ENCODE measurements around the gene FOLR3. TPM values are rescaled to one million over a fixed set of nuclear protein-coding genes. Genes with fewer than 3 reads are reported as not detected.

Gene FOLR3
- total RNA-seq, 1 experiment from 2014 or later = not detected

DNA sequence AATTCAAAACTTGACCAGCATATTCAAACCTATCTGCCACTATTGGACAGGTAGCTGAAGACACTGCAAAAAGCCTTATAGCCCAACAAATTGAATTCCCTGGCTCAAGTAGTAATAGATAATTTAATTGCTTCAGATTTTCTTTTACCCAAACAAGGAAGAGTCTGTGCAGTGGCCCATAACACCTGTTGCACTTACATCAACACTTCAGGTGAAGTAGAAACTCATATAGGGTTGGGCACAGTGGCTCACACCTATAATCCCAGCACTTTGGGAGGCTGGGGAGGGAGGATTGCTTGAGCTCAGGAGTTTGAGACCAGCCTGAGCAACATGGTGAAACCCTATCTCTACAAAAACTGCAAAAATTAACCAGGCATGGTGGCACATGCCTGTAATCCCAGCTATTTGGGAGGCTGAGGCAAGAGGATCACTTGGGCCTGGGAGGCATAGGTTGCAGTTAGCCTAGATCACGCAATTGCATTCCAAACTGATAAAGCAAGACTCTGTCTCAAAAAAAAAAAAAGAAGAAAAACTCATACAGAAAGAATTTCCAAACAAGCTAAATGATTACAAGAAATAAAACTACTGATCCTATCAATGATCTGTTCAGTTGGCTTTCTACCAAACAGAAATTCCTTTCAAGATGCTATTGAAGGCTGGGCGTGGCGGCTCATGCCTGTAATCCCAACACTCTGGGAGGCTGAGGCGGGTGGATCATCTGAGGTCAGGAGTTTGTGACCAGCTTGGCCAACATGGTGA, 9.5 kb downstream of the FOLR3 start:
- Mint-ChIP-seq H3K9me3 (no peaks in the 10 kb centered on the region), H3K4me1 (no peaks in the 10 kb centered on the region), H3K36me3 (no peaks in the 10 kb centered on the region), H3K27ac (no peak overlapping the region), H3K27me3 (ENCODE audit: low read depth) (peaks cover 15% of the 10 kb centered on the region), H3K4me3 (no peak overlapping the region)
- ChIA-PET POLR2A (interaction anchor here (0.6 kb wide), 1 partner anchor 34 kb away, joined by 3 read pairs; no protein-coding TSS in a partner anchor), CTCF (interaction anchor here (0.6 to 1.9 kb wide), 7 partner anchors 9 to 313 kb away, joined by 3 to 13 read pairs (median 4); no protein-coding TSS in a partner anchor)
- DNase-seq (ENCODE audit: low spot score) (no peak), ATAC-seq (no peak)
- TF ChIP-seq SP1 (CRISPR knock-in tag; conservative IDR thresholded peaks at IDR 0.05) = no peak
- no peak for TF ChIP-seq ZNF263 (CRISPR knock-in tag; IDR thresholded peaks at IDR 0.05; ENCODE audit: low read depth)
- no peak for TF ChIP-seq FOXP1 (CRISPR knock-in tag; IDR thresholded peaks at IDR 0.05; ENCODE audit: borderline replicate concordance)
- TF ChIP-seq ZNF232 (CRISPR knock-in tag; IDR thresholded peaks at IDR 0.05) = no peak
- TF ChIP-seq FOXJ3 (CRISPR knock-in tag; IDR thresholded peaks at IDR 0.05; ENCODE audit: borderline replicate concordance) = no peak
- TF ChIP-seq ETV6 (CRISPR knock-in tag; IDR thresholded peaks at IDR 0.05) = no peak
- TF ChIP-seq MXD4 (CRISPR knock-in tag; IDR thresholded peaks at IDR 0.05; ENCODE audit: borderline replicate concordance) = no peak
- TF ChIP-seq GABPB1 (CRISPR knock-in tag; IDR thresholded peaks at IDR 0.05) = no peak
- TF ChIP-seq, protein P1, sequence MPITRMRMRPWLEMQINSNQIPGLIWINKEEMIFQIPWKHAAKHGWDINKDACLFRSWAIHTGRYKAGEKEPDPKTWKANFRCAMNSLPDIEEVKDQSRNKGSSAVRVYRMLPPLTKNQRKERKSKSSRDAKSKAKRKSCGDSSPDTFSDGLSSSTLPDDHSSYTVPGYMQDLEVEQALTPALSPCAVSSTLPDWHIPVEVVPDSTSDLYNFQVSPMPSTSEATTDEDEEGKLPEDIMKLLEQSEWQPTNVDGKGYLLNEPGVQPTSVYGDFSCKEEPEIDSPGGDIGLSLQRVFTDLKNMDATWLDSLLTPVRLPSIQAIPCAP (CRISPR knock-in tag; IDR thresholded peaks at IDR 0.05) = no peak

DNA sequence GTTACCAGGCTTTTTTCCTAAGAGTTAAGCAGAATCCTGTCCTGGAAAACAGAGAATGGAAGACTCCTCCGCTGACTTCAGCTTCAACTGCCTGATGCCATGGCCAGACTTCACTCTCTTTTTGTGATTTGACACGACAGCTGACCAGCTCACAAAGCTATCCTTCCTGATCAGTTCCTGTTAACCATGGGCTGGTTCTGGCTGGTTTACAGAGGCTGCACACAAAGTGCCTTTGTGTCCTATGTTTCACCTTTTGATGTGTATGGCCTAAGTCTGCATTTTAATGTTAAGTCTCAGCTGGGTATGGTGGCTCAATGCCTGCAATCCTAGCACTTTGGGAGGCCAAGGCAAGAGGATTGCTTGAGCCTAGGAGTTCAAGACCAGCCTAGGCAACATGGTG, 11.1 kb downstream of the FOLR3 start:
- H3K36me3 Mint-ChIP-seq = 0 out of 2 replicates have a peak, but pooled peaks cover 3% of the 10 kb centered on the region
- no peak overlapping the region for H3K27ac Mint-ChIP-seq
- no peak for TF ChIP-seq NFE2L1 (CRISPR knock-in tag; IDR thresholded peaks at IDR 0.05)
- TF ChIP-seq, protein P1 (CRISPR knock-in tag; IDR thresholded peaks at IDR 0.05) = no peak
- TF ChIP-seq ETV6 (CRISPR knock-in tag; IDR thresholded peaks at IDR 0.05) = no peak
- no peak for TF ChIP-seq ZNF416 (CRISPR knock-in tag; IDR thresholded peaks at IDR 0.05)
- no peak for TF ChIP-seq ZNF423 (CRISPR knock-in tag; IDR thresholded peaks at IDR 0.05)
- TF ChIP-seq, protein P2, sequence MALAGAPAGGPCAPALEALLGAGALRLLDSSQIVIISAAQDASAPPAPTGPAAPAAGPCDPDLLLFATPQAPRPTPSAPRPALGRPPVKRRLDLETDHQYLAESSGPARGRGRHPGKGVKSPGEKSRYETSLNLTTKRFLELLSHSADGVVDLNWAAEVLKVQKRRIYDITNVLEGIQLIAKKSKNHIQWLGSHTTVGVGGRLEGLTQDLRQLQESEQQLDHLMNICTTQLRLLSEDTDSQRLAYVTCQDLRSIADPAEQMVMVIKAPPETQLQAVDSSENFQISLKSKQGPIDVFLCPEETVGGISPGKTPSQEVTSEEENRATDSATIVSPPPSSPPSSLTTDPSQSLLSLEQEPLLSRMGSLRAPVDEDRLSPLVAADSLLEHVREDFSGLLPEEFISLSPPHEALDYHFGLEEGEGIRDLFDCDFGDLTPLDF (CRISPR knock-in tag; IDR thresholded peaks at IDR 0.05) = no peak
- no peak for TF ChIP-seq ZNF263 (CRISPR knock-in tag; IDR thresholded peaks at IDR 0.05; ENCODE audit: low read depth)
- TF ChIP-seq, protein P3, sequence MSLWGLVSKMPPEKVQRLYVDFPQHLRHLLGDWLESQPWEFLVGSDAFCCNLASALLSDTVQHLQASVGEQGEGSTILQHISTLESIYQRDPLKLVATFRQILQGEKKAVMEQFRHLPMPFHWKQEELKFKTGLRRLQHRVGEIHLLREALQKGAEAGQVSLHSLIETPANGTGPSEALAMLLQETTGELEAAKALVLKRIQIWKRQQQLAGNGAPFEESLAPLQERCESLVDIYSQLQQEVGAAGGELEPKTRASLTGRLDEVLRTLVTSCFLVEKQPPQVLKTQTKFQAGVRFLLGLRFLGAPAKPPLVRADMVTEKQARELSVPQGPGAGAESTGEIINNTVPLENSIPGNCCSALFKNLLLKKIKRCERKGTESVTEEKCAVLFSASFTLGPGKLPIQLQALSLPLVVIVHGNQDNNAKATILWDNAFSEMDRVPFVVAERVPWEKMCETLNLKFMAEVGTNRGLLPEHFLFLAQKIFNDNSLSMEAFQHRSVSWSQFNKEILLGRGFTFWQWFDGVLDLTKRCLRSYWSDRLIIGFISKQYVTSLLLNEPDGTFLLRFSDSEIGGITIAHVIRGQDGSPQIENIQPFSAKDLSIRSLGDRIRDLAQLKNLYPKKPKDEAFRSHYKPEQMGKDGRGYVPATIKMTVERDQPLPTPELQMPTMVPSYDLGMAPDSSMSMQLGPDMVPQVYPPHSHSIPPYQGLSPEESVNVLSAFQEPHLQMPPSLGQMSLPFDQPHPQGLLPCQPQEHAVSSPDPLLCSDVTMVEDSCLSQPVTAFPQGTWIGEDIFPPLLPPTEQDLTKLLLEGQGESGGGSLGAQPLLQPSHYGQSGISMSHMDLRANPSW (CRISPR knock-in tag; conservative IDR thresholded peaks at IDR 0.05; ENCODE audit: low read depth) = no peak
- TF ChIP-seq EMX1 (CRISPR knock-in tag; IDR thresholded peaks at IDR 0.05) = no peak
- TF ChIP-seq, protein P4, sequence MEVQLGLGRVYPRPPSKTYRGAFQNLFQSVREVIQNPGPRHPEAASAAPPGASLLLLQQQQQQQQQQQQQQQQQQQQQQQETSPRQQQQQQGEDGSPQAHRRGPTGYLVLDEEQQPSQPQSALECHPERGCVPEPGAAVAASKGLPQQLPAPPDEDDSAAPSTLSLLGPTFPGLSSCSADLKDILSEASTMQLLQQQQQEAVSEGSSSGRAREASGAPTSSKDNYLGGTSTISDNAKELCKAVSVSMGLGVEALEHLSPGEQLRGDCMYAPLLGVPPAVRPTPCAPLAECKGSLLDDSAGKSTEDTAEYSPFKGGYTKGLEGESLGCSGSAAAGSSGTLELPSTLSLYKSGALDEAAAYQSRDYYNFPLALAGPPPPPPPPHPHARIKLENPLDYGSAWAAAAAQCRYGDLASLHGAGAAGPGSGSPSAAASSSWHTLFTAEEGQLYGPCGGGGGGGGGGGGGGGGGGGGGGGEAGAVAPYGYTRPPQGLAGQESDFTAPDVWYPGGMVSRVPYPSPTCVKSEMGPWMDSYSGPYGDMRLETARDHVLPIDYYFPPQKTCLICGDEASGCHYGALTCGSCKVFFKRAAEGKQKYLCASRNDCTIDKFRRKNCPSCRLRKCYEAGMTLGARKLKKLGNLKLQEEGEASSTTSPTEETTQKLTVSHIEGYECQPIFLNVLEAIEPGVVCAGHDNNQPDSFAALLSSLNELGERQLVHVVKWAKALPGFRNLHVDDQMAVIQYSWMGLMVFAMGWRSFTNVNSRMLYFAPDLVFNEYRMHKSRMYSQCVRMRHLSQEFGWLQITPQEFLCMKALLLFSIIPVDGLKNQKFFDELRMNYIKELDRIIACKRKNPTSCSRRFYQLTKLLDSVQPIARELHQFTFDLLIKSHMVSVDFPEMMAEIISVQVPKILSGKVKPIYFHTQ (CRISPR knock-in tag; IDR thresholded peaks at IDR 0.05) = no peak
- no peak for TF ChIP-seq ZNF121 (CRISPR knock-in tag; IDR thresholded peaks at IDR 0.05)
- TF ChIP-seq FOXJ3 (CRISPR knock-in tag; IDR thresholded peaks at IDR 0.05; ENCODE audit: borderline replicate concordance) = no peak
- TF ChIP-seq, protein P5, sequence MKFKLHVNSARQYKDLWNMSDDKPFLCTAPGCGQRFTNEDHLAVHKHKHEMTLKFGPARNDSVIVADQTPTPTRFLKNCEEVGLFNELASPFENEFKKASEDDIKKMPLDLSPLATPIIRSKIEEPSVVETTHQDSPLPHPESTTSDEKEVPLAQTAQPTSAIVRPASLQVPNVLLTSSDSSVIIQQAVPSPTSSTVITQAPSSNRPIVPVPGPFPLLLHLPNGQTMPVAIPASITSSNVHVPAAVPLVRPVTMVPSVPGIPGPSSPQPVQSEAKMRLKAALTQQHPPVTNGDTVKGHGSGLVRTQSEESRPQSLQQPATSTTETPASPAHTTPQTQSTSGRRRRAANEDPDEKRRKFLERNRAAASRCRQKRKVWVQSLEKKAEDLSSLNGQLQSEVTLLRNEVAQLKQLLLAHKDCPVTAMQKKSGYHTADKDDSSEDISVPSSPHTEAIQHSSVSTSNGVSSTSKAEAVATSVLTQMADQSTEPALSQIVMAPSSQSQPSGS (CRISPR knock-in tag; IDR thresholded peaks at IDR 0.05; ENCODE audit: borderline replicate concordance, low read depth) = no peak
- no peak for TF ChIP-seq FOXK1 (CRISPR knock-in tag; IDR thresholded peaks at IDR 0.05)
- H3K27me3 Mint-ChIP-seq (ENCODE audit: low read depth) = peaks cover 11% of the 10 kb centered on the region
- H3K4me1 Mint-ChIP-seq = no peaks in the 10 kb centered on the region
- ChIA-PET POLR2A (no interaction called here), CTCF (interaction anchor here (1.1 kb wide), 1 partner anchor 56 kb away, joined by 3 read pairs; no protein-coding TSS in a partner anchor)
- ATAC-seq (no peak), DNase-seq (ENCODE audit: low spot score) (no peak)
- no peak overlapping the region for H3K4me3 Mint-ChIP-seq
- peaks cover 4% of the 10 kb centered on the region for H3K9me3 Mint-ChIP-seq

Data from WTC11 (cell line).